Measurements from ENCODE around the gene ARHGAP42.

Gene ARHGAP42

GRCh38 chr11:100769617-100770016 is 82.5 kb downstream of the ARHGAP42 start:
- ATAC-seq (ENCODE audit: insufficient read depth, low read depth) (no peak), DNase-seq (no peak)
- no peaks in the 10 kb centered on the region for H3K27me3 ChIP-seq (ENCODE audit: insufficient read depth, low read length, poor library complexity)
- H3K4me1 ChIP-seq (ENCODE audit: insufficient read depth, low read length), result no peaks in the 10 kb centered on the region
- H4K20me1 ChIP-seq (ENCODE audit: insufficient read depth, low read length), result no peaks in the 10 kb centered on the region
- H3K4me3 ChIP-seq (ENCODE audit: low read depth in 1 of 2, low read length in 2 of 2), result no peak overlapping the region
- H3K27ac ChIP-seq (ENCODE audit: low read length), result no peak overlapping the region
- H3K9me3 ChIP-seq (ENCODE audit: insufficient read depth, low read length, severe bottlenecking), result no peaks in the 10 kb centered on the region
- H2AFZ ChIP-seq (ENCODE audit: low read depth, low read length), result no peak overlapping the region
- H3K4me2 ChIP-seq (ENCODE audit: insufficient read depth, low read length), result no peak overlapping the region
- H3K79me2 ChIP-seq (ENCODE audit: insufficient read depth, low read length), result no peaks in the 10 kb centered on the region
- no peak overlapping the region for H3K9ac ChIP-seq (ENCODE audit: low read depth, low read length)
- no peak for TF ChIP-seq EZH2 (IDR thresholded peaks at IDR 0.05; ENCODE audit: borderline replicate concordance, low read depth, low read length, severe bottlenecking)
- no peak for TF ChIP-seq CTCF (IDR thresholded peaks at IDR 0.05; ENCODE audit: borderline replicate concordance, extremely low read depth, low read length, poor library complexity, severe bottlenecking)
- peaks cover 3% of the 10 kb centered on the region; the same call in 1 of the 2 replicates for H3K36me3 ChIP-seq (ENCODE audit: insufficient read depth, low read length)

- H3K9me3 ChIP-seq (ENCODE audit: insufficient read depth, low read length, severe bottlenecking), result no peaks in the 10 kb centered on the region
- DNase-seq (no peak), ATAC-seq (ENCODE audit: insufficient read depth, low read depth) (no peak)
- no peaks in the 10 kb centered on the region for H3K27me3 ChIP-seq (ENCODE audit: insufficient read depth, low read length, poor library complexity)
- no peak overlapping the region for H3K4me2 ChIP-seq (ENCODE audit: insufficient read depth, low read length)
- no peaks in the 10 kb centered on the region for H4K20me1 ChIP-seq (ENCODE audit: insufficient read depth, low read length)
- no peak overlapping the region for H3K9ac ChIP-seq (ENCODE audit: low read depth, low read length)
- no peak overlapping the region for H3K27ac ChIP-seq (ENCODE audit: low read length)
- peaks cover 7% of the 10 kb centered on the region; the same call in 1 of the 2 replicates for H3K36me3 ChIP-seq (ENCODE audit: insufficient read depth, low read length)
- no peak overlapping the region for H2AFZ ChIP-seq (ENCODE audit: low read depth, low read length)
- no peak for TF ChIP-seq CTCF (IDR thresholded peaks at IDR 0.05; ENCODE audit: borderline replicate concordance, extremely low read depth, low read length, poor library complexity, severe bottlenecking)
- no peak for TF ChIP-seq EZH2 (IDR thresholded peaks at IDR 0.05; ENCODE audit: borderline replicate concordance, low read depth, low read length, severe bottlenecking)
- no peaks in the 10 kb centered on the region for H3K4me1 ChIP-seq (ENCODE audit: insufficient read depth, low read length)
- no peak overlapping the region for H3K4me3 ChIP-seq (ENCODE audit: low read depth in 1 of 2, low read length in 2 of 2)
- no peaks in the 10 kb centered on the region for H3K79me2 ChIP-seq (ENCODE audit: insufficient read depth, low read length)
Measured at GRCh38 chr11:100774132-100774531, 87.0 kb downstream of the ARHGAP42 start.

GRCh38 chr11:100774859-100775258 is 87.8 kb downstream of the ARHGAP42 start:
- Histone ChIP-seq H3K9me3 (ENCODE audit: insufficient read depth, low read length, severe bottlenecking) (no peaks in the 10 kb centered on the region), H3K79me2 (ENCODE audit: insufficient read depth, low read length) (no peaks in the 10 kb centered on the region), H2AFZ (ENCODE audit: low read depth, low read length) (no peak overlapping the region), H3K36me3 (ENCODE audit: insufficient read depth, low read length) (peaks cover 7% of the 10 kb centered on the region; the same call in 1 of the 2 replicates), H3K27ac (ENCODE audit: low read length) (no peak overlapping the region), H3K4me3 (ENCODE audit: low read depth in 1 of 2, low read length in 2 of 2) (no peak overlapping the region), H3K4me1 (ENCODE audit: insufficient read depth, low read length) (no peaks in the 10 kb centered on the region), H3K4me2 (ENCODE audit: insufficient read depth, low read length) (no peak overlapping the region), H3K9ac (ENCODE audit: low read depth, low read length) (no peak overlapping the region), H4K20me1 (ENCODE audit: insufficient read depth, low read length) (no peaks in the 10 kb centered on the region), H3K27me3 (ENCODE audit: insufficient read depth, low read length, poor library complexity) (no peaks in the 10 kb centered on the region)
- ATAC-seq (ENCODE audit: insufficient read depth, low read depth), result no peak
- TF ChIP-seq EZH2 (IDR thresholded peaks at IDR 0.05; ENCODE audit: borderline replicate concordance, low read depth, low read length, severe bottlenecking) (no peak), CTCF (IDR thresholded peaks at IDR 0.05; ENCODE audit: borderline replicate concordance, extremely low read depth, low read length, poor library complexity, severe bottlenecking) (no peak)
- DNase-seq, result no peak

Measured in DND-41 (cell line).